Stimulated activated CD8-positive, alpha-beta memory T cell treated with anti-CD3 and anti-CD28 coated beads, Interleukin-12 subunit alpha, Interleukin-12 subunit beta, amount 100 ng/mL, for 24 hours (primary cell): Measurements from ENCODE around the gene C12orf75.
"Not testable (repeated sequence)": the region's sequence is repeated elsewhere in the genome, so short reads cannot be mapped to it uniquely, and the experiment has no call there.

Experiments
- DNase-seq: peaks from one replicate; pipeline ENCODE4 v3.0.0-alpha.2; 2020; ENCODE audit errors: extremely low read depth

C12orf75 gene

GRCh38 chr12:105330283-105330930 lies at the start of gene C12orf75:
C12orf75 (plus strand) TSS chr12:105330691; CDS start chr12:105330892, 201 bp downstream.
- DNase-seq, result peak; percentile 72

- no peak for DNase-seq
Observed at GRCh38 chr12:105280966-105281693, 49.4 kb upstream of the C12orf75 start.

GRCh38 chr12:105281694-105282049 lies 48.8 kb upstream of the C12orf75 start:
- no peak for DNase-seq

DNA sequence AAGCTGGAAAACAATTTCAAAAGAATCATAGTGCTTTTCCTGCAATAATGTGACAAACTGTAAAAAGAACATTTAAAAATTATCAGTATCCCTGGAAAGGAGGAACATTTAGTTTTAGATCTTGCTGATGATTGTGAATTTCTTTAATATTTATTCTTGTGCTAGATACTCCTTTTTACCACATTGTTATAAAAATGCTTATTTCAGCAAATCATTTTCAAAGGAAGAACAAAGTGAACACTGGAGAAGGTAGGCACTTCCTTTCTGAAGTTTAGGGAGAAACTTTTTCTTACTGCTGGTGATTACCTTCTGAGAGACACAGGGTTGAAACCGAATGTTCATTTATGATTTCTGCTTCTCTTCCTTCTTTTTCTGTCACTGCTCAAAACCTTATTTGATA lies 45.1 kb upstream of the C12orf75 start:
- DNase-seq, result no peak

GRCh38 chr12:105287408-105287807 lies 43.1 kb upstream of the C12orf75 start:
- DNase-seq, result no peak

- no peak for DNase-seq
Observed at GRCh38 chr12:105288311-105288996, 42.0 kb upstream of the C12orf75 start.

- DNase-seq, result no peak
Observed at GRCh38 chr12:105289114-105289904, 41.2 kb upstream of the C12orf75 start.

DNA sequence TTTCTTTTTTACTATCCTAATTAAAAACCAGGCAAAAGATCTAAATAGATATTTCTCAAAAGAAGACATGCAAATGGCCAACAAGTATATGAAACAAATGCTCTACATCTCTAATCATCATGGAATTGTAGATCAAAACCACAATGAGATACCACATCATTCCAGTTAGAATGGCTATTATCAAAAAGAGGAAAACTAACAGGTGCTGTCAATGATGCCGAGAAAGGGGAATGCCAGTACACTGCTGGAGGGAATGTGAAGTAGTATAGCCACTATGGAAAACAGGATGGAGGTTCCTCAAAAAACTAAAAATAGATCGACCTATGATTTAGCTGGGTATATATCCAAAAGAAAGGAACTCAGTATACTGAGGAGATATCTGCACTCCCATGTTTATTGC lies 39.0 kb upstream of the C12orf75 start:
- no peak for DNase-seq

GRCh38 chr12:105292705-105293104 lies 37.8 kb upstream of the C12orf75 start:
- DNase-seq, result no peak

DNA sequence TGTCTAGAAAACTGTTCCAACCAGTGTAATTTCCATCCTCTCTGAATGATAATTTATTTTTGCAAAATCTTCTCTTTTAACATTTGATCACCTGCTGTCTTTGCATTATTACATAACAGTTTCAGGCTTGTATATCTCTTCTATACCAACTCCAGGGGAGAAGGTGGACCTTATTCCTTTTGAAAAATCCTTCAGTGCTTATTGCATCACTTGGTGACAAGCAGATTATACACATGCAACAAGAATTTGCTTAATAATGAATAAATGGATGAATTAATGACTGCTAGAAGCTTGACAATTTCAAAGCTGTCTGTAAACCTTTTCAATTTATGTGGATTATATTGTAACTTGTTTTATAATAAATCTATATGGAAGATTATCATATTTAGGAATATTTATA lies 37.3 kb upstream of the C12orf75 start:
- DNase-seq, result no peak

DNA sequence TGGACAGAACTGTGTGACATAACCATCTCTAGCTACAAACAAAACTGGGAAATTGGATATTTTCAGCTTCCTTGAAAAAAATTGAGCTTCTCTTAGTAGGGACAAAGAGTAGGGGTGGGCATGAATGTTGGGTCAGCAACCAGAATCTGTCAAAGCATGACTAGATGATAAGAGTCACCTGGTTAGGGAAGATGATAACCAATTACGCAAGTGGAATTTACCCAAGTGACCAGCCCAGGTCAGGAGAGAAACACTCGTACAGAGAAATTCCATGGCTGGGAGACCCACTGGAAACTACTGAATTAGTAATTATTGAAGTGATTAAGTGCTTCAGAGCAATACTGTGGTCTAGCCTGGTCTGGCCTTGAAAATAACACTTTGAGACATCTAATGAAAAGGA lies 36.3 kb upstream of the C12orf75 start:
- no peak for DNase-seq

- DNase-seq, result no peak
Observed at GRCh38 chr12:105294886-105295479, 35.5 kb upstream of the C12orf75 start.

- no peak for DNase-seq
Observed at GRCh38 chr12:105296116-105297089, 34.1 kb upstream of the C12orf75 start.

DNA sequence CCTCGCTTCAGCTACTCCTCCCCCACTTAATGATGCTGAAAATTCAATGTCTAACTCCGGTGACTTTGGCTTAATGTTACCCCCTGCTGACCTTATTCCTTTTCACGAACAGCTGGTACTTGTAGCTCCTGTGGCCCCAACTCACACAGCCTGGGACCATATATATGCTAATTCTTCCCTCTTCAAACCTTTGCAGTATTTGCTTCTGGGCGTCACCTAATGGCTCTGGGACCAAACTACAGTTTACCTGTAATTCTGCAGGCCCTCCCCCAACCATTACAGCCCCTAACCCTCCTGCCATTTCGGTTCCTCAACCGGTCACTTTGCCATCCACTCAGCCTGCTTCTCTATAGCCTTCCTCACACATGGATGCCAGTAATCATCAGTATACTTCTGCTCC lies 29.6 kb upstream of the C12orf75 start:
- DNase-seq, result no peak

DNA sequence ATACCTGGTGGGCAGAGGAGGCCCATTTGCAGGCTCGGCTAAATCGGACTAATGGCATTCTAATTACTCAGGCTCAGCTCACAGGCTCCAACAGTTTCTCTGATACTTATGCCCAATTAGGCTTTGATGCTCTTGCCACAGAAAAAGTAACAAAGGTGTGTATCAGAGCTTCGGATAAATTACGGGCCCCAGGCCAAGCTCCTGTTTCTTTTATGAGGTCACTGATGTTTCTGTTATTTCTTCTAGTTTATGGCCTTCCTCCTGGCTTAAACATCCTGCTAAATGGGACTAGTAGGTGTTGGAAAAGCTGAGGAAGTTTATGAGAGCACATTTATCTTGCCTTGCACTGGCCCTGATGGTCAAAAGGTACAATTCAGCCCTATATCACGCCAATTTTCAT lies 28.8 kb upstream of the C12orf75 start:
- no peak for DNase-seq

DNA sequence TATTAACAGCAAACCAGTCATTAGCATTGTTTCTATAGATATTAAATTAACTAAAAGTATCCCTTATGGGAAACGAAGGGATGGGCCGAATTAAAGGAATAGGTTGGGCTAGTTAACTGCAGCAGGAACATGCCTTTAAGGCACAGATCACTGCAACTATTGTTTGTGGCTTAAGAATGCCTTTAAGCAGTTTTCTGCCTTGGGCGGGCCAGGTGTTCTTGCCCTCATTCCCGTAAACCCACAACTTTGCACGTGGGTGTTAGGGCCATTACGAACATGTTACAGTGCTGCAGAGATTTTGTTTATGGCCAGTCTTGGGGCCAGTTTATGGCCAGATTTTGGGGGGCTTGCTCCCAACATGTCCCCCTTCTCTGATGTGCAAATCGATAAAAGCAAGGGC lies 27.5 kb upstream of the C12orf75 start:
- DNase-seq, result not testable (repeated sequence)

DNA sequence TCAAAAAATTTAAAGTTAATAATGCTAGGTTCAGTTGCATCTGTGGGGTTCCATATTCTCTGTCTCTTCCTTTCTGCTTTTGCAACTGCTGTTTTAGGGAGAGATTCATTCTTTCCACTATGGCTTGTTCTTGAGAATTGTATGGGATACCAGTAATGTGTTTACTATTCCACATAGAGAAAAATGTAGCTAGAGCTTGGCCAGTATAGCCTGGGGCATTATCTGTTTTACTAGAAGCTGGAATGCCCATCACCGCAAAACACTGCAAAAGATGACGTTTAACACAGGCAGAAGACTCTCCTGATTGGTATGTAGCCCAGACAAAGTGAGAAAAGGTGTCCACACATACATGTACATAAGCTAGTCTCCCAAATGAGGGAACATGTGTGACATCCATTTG lies 25.9 kb upstream of the C12orf75 start:
- DNase-seq, result not testable (repeated sequence)

GRCh38 chr12:105307601-105308314 lies 22.7 kb upstream of the C12orf75 start:
- not testable (repeated sequence) for DNase-seq

- not testable (repeated sequence) for DNase-seq
Observed at GRCh38 chr12:105308839-105309238, 21.7 kb upstream of the C12orf75 start.

DNA sequence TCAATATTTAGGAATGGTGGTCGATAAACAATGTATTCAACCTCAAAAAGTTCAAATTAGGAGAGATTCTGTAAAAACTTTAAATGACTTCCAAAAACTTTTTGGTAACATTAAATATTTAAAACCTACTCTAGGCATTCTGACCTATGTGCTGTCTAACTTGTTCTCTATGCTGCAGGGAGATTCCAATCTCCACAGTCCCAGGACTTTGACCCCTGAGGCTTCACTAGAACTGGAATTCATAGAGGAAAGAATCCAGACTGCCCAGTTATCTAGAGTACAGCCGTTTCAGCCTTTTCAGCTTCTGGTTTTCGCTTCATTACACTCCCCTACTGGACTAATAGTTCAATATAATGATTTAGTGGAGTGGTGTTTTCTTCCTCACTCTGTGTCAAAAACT lies 21.1 kb upstream of the C12orf75 start:
- DNase-seq, result not testable (repeated sequence)
